ENCODE measurements around the gene ASTN2. TPM values are rescaled to one million over a fixed set of nuclear protein-coding genes. Genes with fewer than 3 reads are reported as not detected.
"Not testable (repeated sequence)": the region's sequence is repeated elsewhere in the genome, so short reads cannot be mapped to it uniquely, and the experiment has no call there.

Gene ASTN2
- total RNA-seq, 1 experiment from 2014 or later, result 6.8 TPM

GRCh38 chr9:116701940-116702642 lies 712.8 kb downstream of the ASTN2 start:
- no peak for DNase-seq (ENCODE audit: low spot score)

GRCh38 chr9:116700882-116701865 lies 713.7 kb downstream of the ASTN2 start:
- no peak for DNase-seq (ENCODE audit: low spot score)

GRCh38 chr9:116700279-116700678 lies 714.6 kb downstream of the ASTN2 start:
- DNase-seq (ENCODE audit: low spot score), result no peak

- DNase-seq (ENCODE audit: low spot score), result no peak
These were observed 717.0 kb downstream of the ASTN2 start for GRCh38 chr9:116697887-116698286.

GRCh38 chr9:116697362-116697761 lies 717.5 kb downstream of the ASTN2 start:
- DNase-seq (ENCODE audit: low spot score), result no peak

GRCh38 chr9:116695438-116695837 lies 719.4 kb downstream of the ASTN2 start:
- no peak for DNase-seq (ENCODE audit: low spot score)

GRCh38 chr9:116694785-116695291 lies 720.0 kb downstream of the ASTN2 start:
- no peak for DNase-seq (ENCODE audit: low spot score)

GRCh38 chr9:116693233-116693731 lies 721.6 kb downstream of the ASTN2 start:
- no peak for DNase-seq (ENCODE audit: low spot score)

GRCh38 chr9:116692616-116693015 lies 722.2 kb downstream of the ASTN2 start:
- DNase-seq (ENCODE audit: low spot score), result no peak

- no peak for DNase-seq (ENCODE audit: low spot score)
These were observed 723.2 kb downstream of the ASTN2 start for GRCh38 chr9:116691607-116692006.

- not testable (repeated sequence) for DNase-seq (ENCODE audit: low spot score)
These were observed 724.1 kb downstream of the ASTN2 start for GRCh38 chr9:116690805-116691204.

GRCh38 chr9:116689486-116690032 lies 725.3 kb downstream of the ASTN2 start:
- no peak for DNase-seq (ENCODE audit: low spot score)

GRCh38 chr9:116688806-116689485 lies 725.9 kb downstream of the ASTN2 start:
- DNase-seq (ENCODE audit: low spot score), result no peak

GRCh38 chr9:116687754-116688135 lies 727.1 kb downstream of the ASTN2 start:
- no peak for DNase-seq (ENCODE audit: low spot score)

GRCh38 chr9:116687074-116687753 lies 727.6 kb downstream of the ASTN2 start, which contains the start of gene TRIM32:
Gene TRIM32, plus strand, starts transcription at chr9:116687305. Its CDS starts 10,438 bp downstream, at chr9:116697743.
- DNase-seq (ENCODE audit: low spot score), result peak; percentile 81

- no peak for DNase-seq (ENCODE audit: low spot score)
These were observed 728.2 kb downstream of the ASTN2 start for GRCh38 chr9:116686693-116687073.

GRCh38 chr9:116686135-116686534 lies 728.7 kb downstream of the ASTN2 start:
- no peak for DNase-seq (ENCODE audit: low spot score)

- DNase-seq (ENCODE audit: low spot score), result no peak
These were observed 729.7 kb downstream of the ASTN2 start for GRCh38 chr9:116685166-116685565.

GRCh38 chr9:116683535-116683934 lies 731.3 kb downstream of the ASTN2 start:
- no peak for DNase-seq (ENCODE audit: low spot score)

- DNase-seq (ENCODE audit: low spot score), result no peak
These were observed 740.5 kb downstream of the ASTN2 start for GRCh38 chr9:116674210-116674980.

All from H4 (cell line).